H9 (cell line): ENCODE data around the gene BRCA1. TPM values are rescaled to one million over a fixed set of nuclear protein-coding genes. Genes with fewer than 3 reads are reported as not detected.

Experiments
- DNase-seq: peaks from one replicate; pipeline ENCODE4 v3.0.0-alpha.2; 2017
- H2AFZ ChIP-seq: one replicate; pipeline ENCODE4 v1.6.1; 2013; ENCODE audit warnings: mild to moderate bottlenecking, low read length, control low read depth, moderate library complexity
- H2AK5ac ChIP-seq: 2 replicates; pipeline ENCODE4 v1.6.1; 2013; ENCODE audit warnings: low read length, control low read depth, mixed read lengths; ENCODE audit not compliant: insufficient read length
- H2BK120ac ChIP-seq: one replicate; pipeline ENCODE4 v1.6.1; 2013; ENCODE audit warnings: low read depth, mild to moderate bottlenecking, low read length, control low read depth, inconsistent platforms; ENCODE audit not compliant: poor library complexity, severe bottlenecking
- H2BK12ac ChIP-seq: 2 replicates; pipeline ENCODE4 v1.6.1; 2013; ENCODE audit warnings: low read length, control low read depth, mixed read lengths, low read depth; ENCODE audit not compliant: insufficient read length
- H2BK15ac ChIP-seq: 2 replicates; pipeline ENCODE4 v1.6.1; 2013; ENCODE audit warnings: low read depth, low read length, control low read depth
- H2BK20ac ChIP-seq: one replicate; pipeline ENCODE4 v1.6.1; 2013; ENCODE audit warnings: low read depth, mild to moderate bottlenecking, low read length, control low read depth, inconsistent platforms; ENCODE audit not compliant: poor library complexity, severe bottlenecking
- H2BK5ac ChIP-seq: 2 replicates; pipeline ENCODE4 v1.6.1; 2013; ENCODE audit warnings: low read length, control low read depth, mixed read lengths; ENCODE audit not compliant: insufficient read length
- H3K14ac ChIP-seq: 2 replicates; pipeline ENCODE4 v1.6.1; 2013; ENCODE audit warnings: low read length, control low read depth; ENCODE audit not compliant: insufficient read depth
- H3K18ac ChIP-seq: 2 replicates; pipeline ENCODE4 v1.6.1; 2013; ENCODE audit warnings: low read depth, mild to moderate bottlenecking, mixed read lengths, low read length, control low read depth; ENCODE audit not compliant: insufficient read length
- H3K23ac ChIP-seq: 2 replicates; pipeline ENCODE4 v1.6.1; 2013; ENCODE audit warnings: low read length, control low read depth, mixed read lengths, low read depth; ENCODE audit not compliant: insufficient read length
- H3K23me2 ChIP-seq: 2 replicates; pipeline ENCODE4 v1.6.1; 2013; ENCODE audit warnings: low read depth, mild to moderate bottlenecking, mixed read lengths, low read length, control low read depth; ENCODE audit not compliant: insufficient read length, poor library complexity, severe bottlenecking
- H3K27ac ChIP-seq: 2 replicates; pipeline ENCODE4 v1.5.1; 2013; ENCODE audit warnings: low read length, control low read depth, mixed read lengths, low read depth; ENCODE audit not compliant: insufficient read length
- H3K27me3 ChIP-seq: 2 replicates; pipeline ENCODE4 v1.6.1; 2013; ENCODE audit warnings: low read length, control low read depth, inconsistent platforms; ENCODE audit not compliant: insufficient read depth
- H3K4ac ChIP-seq: 2 replicates; pipeline ENCODE4 v1.6.1; 2013; ENCODE audit warnings: low read depth, mild to moderate bottlenecking, control low read depth, inconsistent platforms, low read length, moderate library complexity
- H3K4me1 ChIP-seq: 2 replicates; pipeline ENCODE4 v1.6.1; 2013; ENCODE audit warnings: low read length, control low read depth, inconsistent platforms; ENCODE audit not compliant: insufficient read depth
- H3K4me2 ChIP-seq: 2 replicates; pipeline ENCODE4 v1.6.1; 2013; ENCODE audit warnings: low read length, control low read depth, mixed read lengths; ENCODE audit not compliant: insufficient read length, insufficient read depth
- H3K56ac ChIP-seq: 2 replicates; pipeline ENCODE4 v1.6.1; 2013; ENCODE audit warnings: low read depth, mild to moderate bottlenecking, mixed read lengths, low read length, control low read depth; ENCODE audit not compliant: insufficient read length
- H3K79me1 ChIP-seq: 2 replicates; pipeline ENCODE4 v1.6.1; 2013; ENCODE audit warnings: low read depth, mild to moderate bottlenecking, moderate library complexity, low read length, control low read depth, inconsistent platforms; ENCODE audit not compliant: insufficient read depth, poor library complexity, severe bottlenecking
- H3K79me2 ChIP-seq: 2 replicates; pipeline ENCODE4 v1.6.1; 2013; ENCODE audit warnings: low read length, control low read depth, inconsistent platforms; ENCODE audit not compliant: insufficient read depth
- H3K9ac ChIP-seq: 2 replicates; pipeline ENCODE4 v1.6.1; 2013; ENCODE audit warnings: low read length, control low read depth, mixed read lengths; ENCODE audit not compliant: insufficient read length; ENCODE audit errors: extremely low read depth
- H3K9me3 ChIP-seq: one replicate; pipeline ENCODE4 v1.6.1; 2013; ENCODE audit warnings: low read depth, low read length, inconsistent platforms; ENCODE audit not compliant: control insufficient read depth
- H3T11ph ChIP-seq: one replicate; pipeline ENCODE4 v1.6.1; 2013; ENCODE audit warnings: mild to moderate bottlenecking, low read length, control low read depth, inconsistent platforms
- H4K20me1 ChIP-seq: one replicate; pipeline ENCODE4 v1.6.1; 2013; ENCODE audit not compliant: control insufficient read depth, insufficient read length, insufficient read depth
- H4K5ac ChIP-seq: 2 replicates; pipeline ENCODE4 v1.6.1; 2013; ENCODE audit warnings: low read depth, mild to moderate bottlenecking, mixed read lengths, low read length, control low read depth; ENCODE audit not compliant: insufficient read length
- H4K8ac ChIP-seq: replicated peaks from 2 replicates; pipeline ENCODE4 v1.6.1; 2013; ENCODE audit warnings: low read length, control low read depth, mixed read lengths, low read depth; ENCODE audit not compliant: insufficient read length
- H4K91ac ChIP-seq: 2 replicates; pipeline ENCODE4 v1.6.1; 2013; ENCODE audit warnings: low read depth, mild to moderate bottlenecking, moderate library complexity, mixed read lengths, low read length, control low read depth; ENCODE audit not compliant: insufficient read length
- H3K27ac Mint-ChIP-seq, 3 experiments: 2 replicates in 2 of 3; 3 replicates in 1 of 3; pipeline ENCODE4 v1.8.0; 2020 to 2021; ENCODE audit warnings: mixed read lengths in 3 of 3, mild to moderate bottlenecking in 1 of 3, moderate library complexity in 1 of 3
- H3K27me3 Mint-ChIP-seq: 2 replicates; pipeline ENCODE4 v1.8.0; 2021; ENCODE audit warnings: low read depth, mild to moderate bottlenecking, moderate library complexity, mixed read lengths
- H3K36me3 Mint-ChIP-seq, 3 experiments: 2 replicates in 2 of 3; 3 replicates in 1 of 3; pipeline ENCODE4 v1.8.0; 2020 to 2021; ENCODE audit warnings: low read depth in 3 of 3, mixed read lengths in 3 of 3; ENCODE audit not compliant: insufficient read depth in 1 of 3
- H3K4me1 Mint-ChIP-seq, 2 experiments: 2 replicates each; pipeline ENCODE4 v1.8.0; 2020; ENCODE audit warnings: mixed read lengths in 2 of 2
- H3K4me3 Mint-ChIP-seq, 2 experiments: 2 replicates in 1 of 2; 3 replicates in 1 of 2; pipeline ENCODE4 v1.8.0; 2020 to 2021; ENCODE audit warnings: mild to moderate bottlenecking in 2 of 2, mixed read lengths in 2 of 2, moderate library complexity in 1 of 2
- H3K9me3 Mint-ChIP-seq, 2 experiments: 2 replicates in 1 of 2; 3 replicates in 1 of 2; pipeline ENCODE4 v1.8.0; 2020; ENCODE audit warnings: mild to moderate bottlenecking in 2 of 2, mixed read lengths in 2 of 2, moderate library complexity in 1 of 2
- WGBS: extraction: QIAGEN DNeasy Blood & Tissue Kit; methylation state at CpG from one replicate; pipeline ENCODE4 v1.1.7; 2013; ENCODE audit warnings: missing lambda C conversion rate, low lambda C conversion rate, mixed read lengths; ENCODE audit not compliant: insufficient read length; ENCODE audit errors: extremely low coverage; 5-methylcytosine and 5-hydroxymethylcytosine counted together
- long read RNA-seq: library from polyadenylated mRNA; unstranded; transcript quantifications from one replicate; pipeline ENCODE4 v2.0.0, GENCODE V29; 2020
- total RNA-seq: library from RNA; stranded (reverse); gene quantifications from 2 replicates; pipeline ENCODE4 v1.2.1, GENCODE V29; 2021
- TF ChIP-seq, protein P1 (sequence below): fragments of 200-600 bp; sonication (generic); conservative IDR thresholded peaks from 3 replicates; pipeline ENCODE4 v1.8.0; 2021; ENCODE audit warnings: antibody characterized with exemption, mild to moderate bottlenecking

BRCA1 gene
- total RNA-seq = 31.0 and 32.3 TPM in 2 replicates
- long read RNA-seq, full-length matches to known transcripts = 53 of 139 reads
- long read RNA-seq, partial matches to known transcripts = 40 of 139 reads
- long read RNA-seq, other reads (novel, unspliced or antisense) = 46 of 139 reads

DNA sequence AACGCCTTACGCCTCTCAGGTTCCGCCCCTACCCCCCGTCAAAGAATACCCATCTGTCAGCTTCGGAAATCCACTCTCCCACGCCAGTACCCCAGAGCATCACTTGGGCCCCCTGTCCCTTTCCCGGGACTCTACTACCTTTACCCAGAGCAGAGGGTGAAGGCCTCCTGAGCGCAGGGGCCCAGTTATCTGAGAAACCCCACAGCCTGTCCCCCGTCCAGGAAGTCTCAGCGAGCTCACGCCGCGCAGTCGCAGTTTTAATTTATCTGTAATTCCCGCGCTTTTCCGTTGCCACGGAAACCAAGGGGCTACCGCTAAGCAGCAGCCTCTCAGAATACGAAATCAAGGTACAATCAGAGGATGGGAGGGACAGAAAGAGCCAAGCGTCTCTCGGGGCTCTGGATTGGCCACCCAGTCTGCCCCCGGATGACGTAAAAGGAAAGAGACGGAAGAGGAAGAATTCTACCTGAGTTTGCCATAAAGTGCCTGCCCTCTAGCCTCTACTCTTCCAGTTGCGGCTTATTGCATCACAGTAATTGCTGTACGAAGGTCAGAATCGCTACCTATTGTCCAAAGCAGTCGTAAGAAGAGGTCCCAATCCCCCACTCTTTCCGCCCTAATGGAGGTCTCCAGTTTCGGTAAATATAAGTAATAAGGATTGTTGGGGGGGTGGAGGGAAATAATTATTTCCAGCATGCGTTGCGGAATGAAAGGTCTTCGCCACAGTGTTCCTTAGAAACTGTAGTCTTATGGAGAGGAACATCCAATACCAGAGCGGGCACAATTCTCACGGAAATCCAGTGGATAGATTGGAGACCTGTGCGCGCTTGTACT is at the start of gene BRCA1:
BRCA1 (minus strand) TSS at position 232 of the 834 bp plus-strand sequence. CDS start 1,268 bp downstream, outside the sequence.
- H3T11ph ChIP-seq = no peak within 1 kb of the TSS
- Mint-ChIP-seq H3K36me3 (peaks cover 24 to 41% (median 40%) of the 10 kb centered on the region in 3 experiments), H3K27me3 (peaks cover 2% of the 10 kb centered on the region), H3K9me3 (peaks cover 4 to 7% of the 10 kb centered on the region in 2 experiments; a peak in 4 of 5 replicates), H3K27ac (peak within 1 kb of the TSS; percentile 97 to 100 (median 99)), H3K4me3 (peak within 1 kb of the TSS; percentile 92 to 98), H3K4me1 (peaks cover 9 to 13% of the 10 kb centered on the region in 2 experiments)
- no peak within 1 kb of the TSS for H2BK12ac ChIP-seq
- peak within 1 kb of the TSS; percentile 43 for H3K27ac ChIP-seq
- no peak within 1 kb of the TSS for H2BK20ac ChIP-seq
- H2BK120ac ChIP-seq = no peak within 1 kb of the TSS
- H3K4ac ChIP-seq = no peak within 1 kb of the TSS; the same call in 1 of the 2 replicates
- H3K79me2 ChIP-seq = no peaks in the 10 kb centered on the region; the same call in 1 of the 2 replicates
- no peak within 1 kb of the TSS for H3K23ac ChIP-seq
- peak within 1 kb of the TSS; percentile 81; the same call in 1 of the 2 replicates for H3K14ac ChIP-seq
- H4K5ac ChIP-seq = no peak within 1 kb of the TSS
- H2BK15ac ChIP-seq = no peak within 1 kb of the TSS
- H2AK5ac ChIP-seq = no peak within 1 kb of the TSS
- TF ChIP-seq, protein P1, sequence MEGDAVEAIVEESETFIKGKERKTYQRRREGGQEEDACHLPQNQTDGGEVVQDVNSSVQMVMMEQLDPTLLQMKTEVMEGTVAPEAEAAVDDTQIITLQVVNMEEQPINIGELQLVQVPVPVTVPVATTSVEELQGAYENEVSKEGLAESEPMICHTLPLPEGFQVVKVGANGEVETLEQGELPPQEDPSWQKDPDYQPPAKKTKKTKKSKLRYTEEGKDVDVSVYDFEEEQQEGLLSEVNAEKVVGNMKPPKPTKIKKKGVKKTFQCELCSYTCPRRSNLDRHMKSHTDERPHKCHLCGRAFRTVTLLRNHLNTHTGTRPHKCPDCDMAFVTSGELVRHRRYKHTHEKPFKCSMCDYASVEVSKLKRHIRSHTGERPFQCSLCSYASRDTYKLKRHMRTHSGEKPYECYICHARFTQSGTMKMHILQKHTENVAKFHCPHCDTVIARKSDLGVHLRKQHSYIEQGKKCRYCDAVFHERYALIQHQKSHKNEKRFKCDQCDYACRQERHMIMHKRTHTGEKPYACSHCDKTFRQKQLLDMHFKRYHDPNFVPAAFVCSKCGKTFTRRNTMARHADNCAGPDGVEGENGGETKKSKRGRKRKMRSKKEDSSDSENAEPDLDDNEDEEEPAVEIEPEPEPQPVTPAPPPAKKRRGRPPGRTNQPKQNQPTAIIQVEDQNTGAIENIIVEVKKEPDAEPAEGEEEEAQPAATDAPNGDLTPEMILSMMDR = no peak
- H2AFZ ChIP-seq = no peak within 1 kb of the TSS
- H3K4me1 ChIP-seq = no peaks in the 10 kb centered on the region
- H4K8ac ChIP-seq = no peak within 1 kb of the TSS
- WGBS = no CpG with 5 or more reads among the region's 38 CpGs
- peaks cover 11% of the 10 kb centered on the region for H3K23me2 ChIP-seq
- H3K27me3 ChIP-seq = no peaks in the 10 kb centered on the region
- peak within 1 kb of the TSS; percentile 96 for H3K4me2 ChIP-seq
- DNase-seq = peak; percentile 100
- no peak within 1 kb of the TSS for H4K91ac ChIP-seq
- H3K56ac ChIP-seq = no peak within 1 kb of the TSS
- H3K9me3 ChIP-seq = no peaks in the 10 kb centered on the region
- peak within 1 kb of the TSS; percentile 22 for H2BK5ac ChIP-seq
- peak within 1 kb of the TSS; percentile 92 for H3K9ac ChIP-seq
- H3K18ac ChIP-seq = peak within 1 kb of the TSS; percentile 90
- H3K79me1 ChIP-seq = no peaks in the 10 kb centered on the region
- no peaks in the 10 kb centered on the region for H4K20me1 ChIP-seq
